GM21526 (cell line): ENCODE measurements around the gene MYLK.
"Not testable (repeated sequence)": the region's sequence is repeated elsewhere in the genome, so short reads cannot be mapped to it uniquely, and the experiment has no call there.

Experiments used
- ATAC-seq: cut with Tn5 transposase; IDR thresholded peaks from one replicate; pipeline ENCODE4 v1.9.1; 2021; ENCODE audit warnings: moderate library complexity; ENCODE audit not compliant: unreplicated experiment, low FRiP score

MYLK gene

GRCh38 chr3:123613543-123613942 lies 270.6 kb downstream of the MYLK start:
- no peak for ATAC-seq

GRCh38 chr3:123611674-123612073 lies 272.5 kb downstream of the MYLK start:
- ATAC-seq = not testable (repeated sequence)

- no peak for ATAC-seq
Measured at GRCh38 chr3:123611082-123611481, 273.1 kb downstream of the MYLK start.

GRCh38 chr3:123610331-123610730 lies 273.8 kb downstream of the MYLK start:
- no peak for ATAC-seq

GRCh38 chr3:123609063-123609462 lies 275.1 kb downstream of the MYLK start:
- no peak for ATAC-seq

GRCh38 chr3:123608263-123608937 lies 275.7 kb downstream of the MYLK start:
- no peak for ATAC-seq

- no peak for ATAC-seq
Measured at GRCh38 chr3:123606527-123606926, 277.6 kb downstream of the MYLK start.

GRCh38 chr3:123605789-123606234 lies 278.3 kb downstream of the MYLK start:
- no peak for ATAC-seq

GRCh38 chr3:123603153-123603552 lies 281.0 kb downstream of the MYLK start:
- not testable (repeated sequence) for ATAC-seq

- no peak for ATAC-seq
Measured at GRCh38 chr3:123602325-123602724, 281.8 kb downstream of the MYLK start.

- ATAC-seq = not testable (repeated sequence)
Measured at GRCh38 chr3:123600863-123601262, 283.3 kb downstream of the MYLK start.

GRCh38 chr3:123597561-123597960 lies 286.6 kb downstream of the MYLK start:
- no peak for ATAC-seq

- no peak for ATAC-seq
Measured at GRCh38 chr3:123595396-123596180, 288.5 kb downstream of the MYLK start.

GRCh38 chr3:123593381-123593780 lies 290.8 kb downstream of the MYLK start:
- ATAC-seq = no peak

GRCh38 chr3:123590685-123591450 lies 293.3 kb downstream of the MYLK start:
- ATAC-seq = no peak

- no peak for ATAC-seq
Measured at GRCh38 chr3:123587401-123587800, 296.7 kb downstream of the MYLK start.

- no peak for ATAC-seq
Measured at GRCh38 chr3:123586968-123587367, 297.2 kb downstream of the MYLK start.

GRCh38 chr3:123586131-123586530 lies 298.0 kb downstream of the MYLK start:
- no peak for ATAC-seq

GRCh38 chr3:123584988-123585937 lies 298.9 kb downstream of the MYLK start, which contains the start of gene HACD2:
Gene HACD2 (minus strand): TSS chr3:123585053. CDS start chr3:123585027, 26 bp downstream.
- peak; percentile 92 for ATAC-seq
